HG02970 (cell line): ENCODE measurements around the gene ARHGAP11A.

Experiments
- ATAC-seq: cut with Tn5 transposase; IDR thresholded peaks from one replicate; pipeline ENCODE4 v1.9.1; 2021; ENCODE audit warnings: mild to moderate bottlenecking, moderate library complexity, moderate number of reproducible peaks; ENCODE audit not compliant: unreplicated experiment, low FRiP score

ARHGAP11A gene

DNA sequence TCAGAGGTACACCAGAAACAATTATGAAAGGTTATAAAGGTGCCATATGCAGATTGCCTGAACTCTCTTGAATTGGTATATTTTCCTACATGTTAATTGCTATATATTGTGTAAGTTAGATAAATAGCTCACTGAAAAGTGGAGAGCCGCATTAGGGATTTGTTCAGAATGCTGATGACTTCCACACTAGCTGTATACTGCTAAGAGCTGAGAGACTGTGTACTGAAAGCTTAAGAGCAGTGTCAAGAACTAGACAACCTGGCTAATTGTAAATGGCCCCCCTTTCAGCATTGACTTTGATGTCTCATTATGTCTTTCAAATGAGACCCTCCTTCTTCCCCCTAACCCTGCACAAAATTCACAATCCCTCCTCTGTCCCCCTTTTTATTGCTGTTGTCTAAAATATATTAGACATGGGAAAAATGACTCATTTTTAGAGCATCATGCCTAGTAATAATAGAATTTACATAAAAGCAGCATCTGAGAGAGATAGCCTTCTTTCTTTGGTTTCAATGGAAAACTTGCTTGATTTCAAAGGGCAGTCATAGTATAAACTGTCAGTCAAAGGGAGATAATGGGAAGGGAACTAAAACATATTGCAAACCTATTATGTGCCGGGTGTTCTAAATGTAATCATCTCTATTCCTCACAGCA is 67.8 kb downstream of the ARHGAP11A start:
- no peak for ATAC-seq

GRCh38 chr15:32683906-32684584 is 68.7 kb downstream of the ARHGAP11A start:
- no peak for ATAC-seq

GRCh38 chr15:32685576-32685975 is 70.3 kb downstream of the ARHGAP11A start:
- ATAC-seq: no peak

DNA sequence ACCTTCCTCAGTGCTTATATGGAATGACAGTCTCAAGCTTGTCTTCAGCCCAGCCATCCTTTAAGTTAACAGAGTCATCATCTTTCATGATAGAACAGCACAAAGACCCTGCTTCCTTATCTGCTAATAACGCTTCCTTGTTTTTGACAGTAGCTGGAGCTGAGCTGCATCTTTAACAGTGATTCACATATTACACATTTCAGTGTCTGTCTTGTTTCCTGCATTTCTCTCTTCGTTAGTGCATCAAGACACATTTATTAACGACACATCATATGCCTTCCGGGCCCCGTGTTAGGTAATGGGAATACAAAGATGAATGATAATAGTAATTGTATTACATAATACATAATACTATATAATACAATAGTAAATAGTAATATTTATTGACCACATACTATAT is 72.3 kb downstream of the ARHGAP11A start:
- ATAC-seq: no peak

DNA sequence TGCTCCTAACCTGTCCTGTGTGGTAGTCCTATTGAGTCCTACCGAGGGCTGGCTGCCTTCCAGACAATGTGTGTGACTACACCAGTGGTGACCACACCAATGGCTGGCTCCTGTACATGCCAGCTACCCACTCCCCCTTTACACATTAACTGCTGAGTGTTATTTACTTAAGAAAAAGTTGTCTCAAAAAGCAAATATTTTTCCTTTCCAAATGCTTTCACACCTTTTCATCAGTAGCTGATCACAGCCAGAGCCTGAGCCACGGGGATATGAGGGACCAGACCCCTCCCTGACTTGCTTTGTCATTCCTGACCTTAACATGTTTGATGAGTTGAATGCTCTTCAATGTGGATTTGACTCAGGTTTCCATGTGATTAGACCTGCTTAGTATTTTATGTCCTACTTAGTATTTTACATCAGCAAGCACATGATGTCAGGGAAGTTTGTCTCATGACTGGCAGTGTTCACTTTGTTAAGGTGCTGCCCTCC is 72.9 kb downstream of the ARHGAP11A start:
- no peak for ATAC-seq
